Fibroblast of the aortic adventitia (primary cell): ENCODE data around the gene TNN. TPM values are rescaled to one million over a fixed set of nuclear protein-coding genes. Genes with fewer than 3 reads are reported as not detected.

Experiments
- DNase-seq: peaks from one replicate; pipeline ENCODE4 v3.0.0-alpha.2; 2010; ENCODE audit warnings: low read depth
- H3K4me3 ChIP-seq: 2 replicates; pipeline ENCODE4 v1.5.1; 2011; ENCODE audit warnings: low read depth, mild to moderate bottlenecking, control low read depth, low read length, moderate library complexity
- total RNA-seq: library from RNA; depleted of rRNA; stranded (reverse); fragments of >200 nt; gene quantifications from 2 replicates; pipeline ENCODE4 v1.2.3, GENCODE V29; 2012; ENCODE audit warnings: low replicate concordance
- TF ChIP-seq, protein P1 (sequence below): IDR thresholded peaks from 2 replicates; pipeline ENCODE4 v1.5.1; 2011; ENCODE audit warnings: mild to moderate bottlenecking, low read length, control low read depth, inconsistent platforms; ENCODE audit not compliant: insufficient read depth

TNN gene
- total RNA-seq, 1 donor = not detected

GRCh38 chr1:175131095-175131494, 63.5 kb downstream of the TNN start:
- DNase-seq = no peak
- no peak overlapping the region for H3K4me3 ChIP-seq
- TF ChIP-seq, protein P1, sequence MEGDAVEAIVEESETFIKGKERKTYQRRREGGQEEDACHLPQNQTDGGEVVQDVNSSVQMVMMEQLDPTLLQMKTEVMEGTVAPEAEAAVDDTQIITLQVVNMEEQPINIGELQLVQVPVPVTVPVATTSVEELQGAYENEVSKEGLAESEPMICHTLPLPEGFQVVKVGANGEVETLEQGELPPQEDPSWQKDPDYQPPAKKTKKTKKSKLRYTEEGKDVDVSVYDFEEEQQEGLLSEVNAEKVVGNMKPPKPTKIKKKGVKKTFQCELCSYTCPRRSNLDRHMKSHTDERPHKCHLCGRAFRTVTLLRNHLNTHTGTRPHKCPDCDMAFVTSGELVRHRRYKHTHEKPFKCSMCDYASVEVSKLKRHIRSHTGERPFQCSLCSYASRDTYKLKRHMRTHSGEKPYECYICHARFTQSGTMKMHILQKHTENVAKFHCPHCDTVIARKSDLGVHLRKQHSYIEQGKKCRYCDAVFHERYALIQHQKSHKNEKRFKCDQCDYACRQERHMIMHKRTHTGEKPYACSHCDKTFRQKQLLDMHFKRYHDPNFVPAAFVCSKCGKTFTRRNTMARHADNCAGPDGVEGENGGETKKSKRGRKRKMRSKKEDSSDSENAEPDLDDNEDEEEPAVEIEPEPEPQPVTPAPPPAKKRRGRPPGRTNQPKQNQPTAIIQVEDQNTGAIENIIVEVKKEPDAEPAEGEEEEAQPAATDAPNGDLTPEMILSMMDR = no peak

DNA sequence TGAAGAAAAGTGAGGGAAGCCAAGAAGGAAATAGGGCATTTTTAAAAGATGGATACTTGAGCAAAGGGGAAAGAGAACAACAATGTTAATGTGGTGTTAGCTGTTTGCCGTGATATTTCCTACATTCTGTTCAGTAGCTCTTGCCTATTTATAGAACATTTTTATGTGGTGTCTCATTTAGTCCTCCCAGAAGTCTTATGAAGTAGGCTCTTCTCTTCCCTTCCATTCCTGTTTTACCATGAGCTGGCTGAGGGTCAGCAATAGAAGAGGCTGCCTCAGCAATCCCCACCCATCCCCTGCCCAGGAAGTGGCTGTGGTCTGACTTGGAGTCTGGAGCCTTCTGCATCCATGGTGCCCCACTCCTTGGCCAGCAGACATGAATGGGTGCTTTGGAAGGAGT, 64.8 kb downstream of the TNN start:
- peak; percentile 46 for DNase-seq
- TF ChIP-seq, protein P1 = no peak
- no peak overlapping the region for H3K4me3 ChIP-seq

DNA sequence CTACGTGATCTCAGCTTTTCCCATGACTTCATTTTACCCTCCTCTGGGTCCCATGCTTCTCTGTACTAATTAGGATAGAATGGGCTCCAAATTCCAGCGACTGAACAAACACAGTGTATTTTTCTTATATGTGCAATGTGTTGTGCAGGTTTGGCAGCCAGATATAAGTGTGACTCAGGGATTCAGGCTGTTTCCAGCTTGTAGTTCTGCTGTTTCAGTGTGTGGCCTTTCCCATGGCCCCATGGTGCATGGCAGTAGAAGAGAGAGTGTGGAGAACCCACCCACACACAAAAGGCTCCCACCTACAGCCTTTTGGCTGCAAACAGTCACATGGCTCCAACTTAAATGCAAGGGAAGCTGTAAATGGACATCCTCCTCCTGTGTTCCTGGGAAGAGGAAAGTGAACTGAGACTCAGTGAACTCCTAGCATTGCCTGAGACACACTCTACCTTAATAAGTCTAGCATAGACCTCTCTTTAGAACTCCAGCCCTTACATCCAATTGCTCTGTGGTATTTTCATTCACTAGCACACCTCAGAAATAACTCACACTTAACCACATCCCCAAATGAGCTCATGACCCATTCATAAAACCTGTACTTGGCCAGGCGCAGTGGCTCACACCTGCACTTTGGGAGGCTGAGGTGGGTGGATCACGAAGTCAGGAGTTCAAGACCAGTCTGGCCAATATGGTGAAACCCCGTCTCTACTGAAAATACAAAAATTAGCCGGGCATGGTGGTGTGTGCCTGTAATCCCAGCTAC, 66.2 kb downstream of the TNN start:
- TF ChIP-seq, protein P1 = no peak
- H3K4me3 ChIP-seq = no peak overlapping the region
- DNase-seq = peak; percentile 6

- H3K4me3 ChIP-seq = no peak overlapping the region
- no peak for DNase-seq
- TF ChIP-seq, protein P1 = no peak
Observed at GRCh38 chr1:175134500-175134899, 66.9 kb downstream of the TNN start.

DNA sequence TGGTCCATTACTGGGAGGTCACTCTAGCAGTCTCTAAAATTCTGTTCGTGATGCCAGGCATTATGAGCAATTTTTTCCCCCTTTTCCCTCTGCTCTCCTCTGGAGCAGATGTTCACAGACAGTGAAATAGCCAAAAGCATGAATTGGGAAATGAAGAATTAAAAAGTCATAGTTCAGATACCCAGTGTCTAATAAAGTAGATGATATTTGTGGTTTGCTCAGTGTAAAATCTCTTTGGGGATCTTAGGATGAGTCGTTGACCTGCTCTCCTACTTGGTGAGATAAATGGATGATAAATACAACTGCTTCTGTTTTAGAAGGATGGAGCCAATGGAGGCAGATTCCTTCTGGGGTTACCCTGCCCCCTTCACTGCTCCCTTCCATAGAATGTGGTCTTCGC, 68.6 kb downstream of the TNN start:
- no peak overlapping the region for H3K4me3 ChIP-seq
- no peak for DNase-seq
- TF ChIP-seq, protein P1 = no peak

DNA sequence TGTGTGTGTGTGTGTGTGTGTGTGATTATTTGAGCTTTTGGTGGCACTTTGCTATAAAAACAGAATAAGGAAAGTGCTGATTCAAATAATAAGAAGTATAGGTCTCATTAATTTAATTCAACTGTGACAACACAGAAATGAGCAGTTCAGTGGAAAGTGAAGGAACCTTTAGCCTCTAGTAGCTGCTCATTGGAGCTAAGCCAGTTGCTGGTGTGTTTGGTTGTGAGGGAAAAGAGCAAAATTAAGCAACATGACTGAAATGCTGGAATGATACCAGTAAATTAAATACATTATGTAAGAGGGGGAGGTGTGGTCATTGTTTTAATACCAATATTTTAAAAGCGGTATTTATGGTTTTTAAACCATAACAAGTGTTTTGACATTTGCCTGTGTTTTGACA, 69.7 kb downstream of the TNN start:
- TF ChIP-seq, protein P1 = no peak
- no peak for DNase-seq
- H3K4me3 ChIP-seq = no peak overlapping the region

GRCh38 chr1:175138579-175138978, 70.9 kb downstream of the TNN start:
- H3K4me3 ChIP-seq = no peak overlapping the region
- DNase-seq = no peak
- TF ChIP-seq, protein P1 = no peak
